Mucosa of stomach (tissue), 1 donor: Measurements from ENCODE around the gene ACTN1.

Source experiments
- H3K27me3 ChIP-seq: one replicate; pipeline ENCODE4 v1.7.0; 2013; ENCODE audit warnings: mild to moderate bottlenecking, low read length; ENCODE audit not compliant: control insufficient read depth, insufficient read depth
- H3K36me3 ChIP-seq: one replicate; pipeline ENCODE4 v1.7.0; 2013; ENCODE audit warnings: low read length; ENCODE audit not compliant: control insufficient read depth, insufficient read depth
- H3K4me1 ChIP-seq: one replicate; pipeline ENCODE4 v1.7.0; 2013; ENCODE audit warnings: mild to moderate bottlenecking, low read length; ENCODE audit not compliant: control insufficient read depth, insufficient read depth
- H3K4me3 ChIP-seq: one replicate; pipeline ENCODE4 v1.7.0; 2013; ENCODE audit warnings: low read length
- H3K9ac ChIP-seq: one replicate; pipeline ENCODE4 v1.7.0; 2013; ENCODE audit warnings: mild to moderate bottlenecking, low read length, moderate library complexity
- H3K9me3 ChIP-seq: one replicate; pipeline ENCODE4 v1.7.0; 2013; ENCODE audit warnings: mild to moderate bottlenecking, low read length, moderate library complexity; ENCODE audit not compliant: control insufficient read depth
- donor health status: Pancreatic carcinoma.

The ACTN1 gene

GRCh38 chr14:68881396-68881795 lies 97.7 kb downstream of the ACTN1 start:
- Histone ChIP-seq H3K36me3 (peaks cover 9% of the 10 kb centered on the region), H3K4me1 (no peaks in the 10 kb centered on the region), H3K4me3 (no peak overlapping the region), H3K27me3 (no peaks in the 10 kb centered on the region), H3K9ac (no peak overlapping the region), H3K9me3 (no peaks in the 10 kb centered on the region)

GRCh38 chr14:68880581-68881105 lies 98.5 kb downstream of the ACTN1 start:
- H3K9me3 ChIP-seq = no peaks in the 10 kb centered on the region
- peaks cover 9% of the 10 kb centered on the region for H3K36me3 ChIP-seq
- no peaks in the 10 kb centered on the region for H3K27me3 ChIP-seq
- no peak overlapping the region for H3K4me3 ChIP-seq
- H3K9ac ChIP-seq = no peak overlapping the region
- H3K4me1 ChIP-seq = no peaks in the 10 kb centered on the region

GRCh38 chr14:68879841-68880575 lies 99.1 kb downstream of the ACTN1 start:
- H3K36me3 ChIP-seq = peaks cover 9% of the 10 kb centered on the region

GRCh38 chr14:68879321-68879781 lies 99.8 kb downstream of the ACTN1 start:
- H3K9ac ChIP-seq = no peak overlapping the region
- no peak overlapping the region for H3K4me3 ChIP-seq
- no peaks in the 10 kb centered on the region for H3K27me3 ChIP-seq
- H3K9me3 ChIP-seq = no peaks in the 10 kb centered on the region
- no peaks in the 10 kb centered on the region for H3K4me1 ChIP-seq
- H3K36me3 ChIP-seq = peaks cover 9% of the 10 kb centered on the region

More at GRCh38 chr14:68879841-68880575, 99.1 kb downstream of the ACTN1 start:
- no peak overlapping the region for H3K4me3 ChIP-seq
- no peaks in the 10 kb centered on the region for H3K4me1 ChIP-seq
- no peaks in the 10 kb centered on the region for H3K9me3 ChIP-seq
- H3K27me3 ChIP-seq = no peaks in the 10 kb centered on the region
- H3K9ac ChIP-seq = no peak overlapping the region

- H3K4me1 ChIP-seq = no peaks in the 10 kb centered on the region
- no peaks in the 10 kb centered on the region for H3K27me3 ChIP-seq
- H3K36me3 ChIP-seq = peaks cover 5% of the 10 kb centered on the region
- no peak overlapping the region for H3K9ac ChIP-seq
- no peak overlapping the region for H3K4me3 ChIP-seq
- H3K9me3 ChIP-seq = no peaks in the 10 kb centered on the region
Measured at GRCh38 chr14:68878908-68879307, 100.2 kb downstream of the ACTN1 start.

- no peak overlapping the region for H3K9ac ChIP-seq
- H3K27me3 ChIP-seq = no peaks in the 10 kb centered on the region
- peaks cover 4% of the 10 kb centered on the region for H3K36me3 ChIP-seq
- H3K9me3 ChIP-seq = no peaks in the 10 kb centered on the region
- no peaks in the 10 kb centered on the region for H3K4me1 ChIP-seq
- H3K4me3 ChIP-seq = no peak overlapping the region
Measured at GRCh38 chr14:68877993-68878575, 101.0 kb downstream of the ACTN1 start.

GRCh38 chr14:68876976-68877375 lies 102.1 kb downstream of the ACTN1 start:
- no peaks in the 10 kb centered on the region for H3K4me1 ChIP-seq
- H3K36me3 ChIP-seq = peaks cover 4% of the 10 kb centered on the region
- no peak overlapping the region for H3K9ac ChIP-seq
- H3K9me3 ChIP-seq = no peaks in the 10 kb centered on the region
- no peak overlapping the region for H3K4me3 ChIP-seq
- no peaks in the 10 kb centered on the region for H3K27me3 ChIP-seq

GRCh38 chr14:68874746-68875155 lies 104.4 kb downstream of the ACTN1 start:
- H3K4me3 ChIP-seq = no peak overlapping the region
- no peaks in the 10 kb centered on the region for H3K27me3 ChIP-seq
- no peak overlapping the region for H3K9ac ChIP-seq
- no peaks in the 10 kb centered on the region for H3K9me3 ChIP-seq
- H3K4me1 ChIP-seq = no peaks in the 10 kb centered on the region
- H3K36me3 ChIP-seq = peaks cover 1% of the 10 kb centered on the region

GRCh38 chr14:68873376-68873775 lies 105.7 kb downstream of the ACTN1 start:
- Histone ChIP-seq H3K9ac (no peak overlapping the region), H3K27me3 (no peaks in the 10 kb centered on the region), H3K9me3 (no peaks in the 10 kb centered on the region), H3K36me3 (no peaks in the 10 kb centered on the region), H3K4me1 (no peaks in the 10 kb centered on the region), H3K4me3 (no peak overlapping the region)

- Histone ChIP-seq H3K9ac (no peak overlapping the region), H3K9me3 (no peaks in the 10 kb centered on the region), H3K27me3 (no peaks in the 10 kb centered on the region), H3K4me3 (no peak overlapping the region), H3K4me1 (no peaks in the 10 kb centered on the region), H3K36me3 (no peaks in the 10 kb centered on the region)
Measured at GRCh38 chr14:68871392-68871791, 107.7 kb downstream of the ACTN1 start.

- H3K4me3 ChIP-seq = no peak overlapping the region
Measured at GRCh38 chr14:68866991-68867533, 112.0 kb downstream of the ACTN1 start.

GRCh38 chr14:68865542-68865941 lies 113.6 kb downstream of the ACTN1 start:
- Histone ChIP-seq H3K4me1 (no peaks in the 10 kb centered on the region), H3K9ac (no peak overlapping the region), H3K9me3 (no peaks in the 10 kb centered on the region), H3K36me3 (no peaks in the 10 kb centered on the region), H3K27me3 (no peaks in the 10 kb centered on the region), H3K4me3 (no peak overlapping the region)

More at GRCh38 chr14:68866991-68867533, 112.0 kb downstream of the ACTN1 start:
- Histone ChIP-seq H3K9me3 (no peaks in the 10 kb centered on the region), H3K9ac (no peak overlapping the region), H3K4me1 (no peaks in the 10 kb centered on the region), H3K36me3 (no peaks in the 10 kb centered on the region), H3K27me3 (no peaks in the 10 kb centered on the region)
